ENCODE results near the gene TCEA2. TPM values are rescaled to one million over a fixed set of nuclear protein-coding genes. Genes with fewer than 3 reads are reported as not detected.

The TCEA2 gene
- total and polyA plus RNA-seq, 2 of the 13 experiments (the other 11 are each of a cell fraction or from before 2014, with no cell fraction given): 28.1 to 33.7 TPM

DNA sequence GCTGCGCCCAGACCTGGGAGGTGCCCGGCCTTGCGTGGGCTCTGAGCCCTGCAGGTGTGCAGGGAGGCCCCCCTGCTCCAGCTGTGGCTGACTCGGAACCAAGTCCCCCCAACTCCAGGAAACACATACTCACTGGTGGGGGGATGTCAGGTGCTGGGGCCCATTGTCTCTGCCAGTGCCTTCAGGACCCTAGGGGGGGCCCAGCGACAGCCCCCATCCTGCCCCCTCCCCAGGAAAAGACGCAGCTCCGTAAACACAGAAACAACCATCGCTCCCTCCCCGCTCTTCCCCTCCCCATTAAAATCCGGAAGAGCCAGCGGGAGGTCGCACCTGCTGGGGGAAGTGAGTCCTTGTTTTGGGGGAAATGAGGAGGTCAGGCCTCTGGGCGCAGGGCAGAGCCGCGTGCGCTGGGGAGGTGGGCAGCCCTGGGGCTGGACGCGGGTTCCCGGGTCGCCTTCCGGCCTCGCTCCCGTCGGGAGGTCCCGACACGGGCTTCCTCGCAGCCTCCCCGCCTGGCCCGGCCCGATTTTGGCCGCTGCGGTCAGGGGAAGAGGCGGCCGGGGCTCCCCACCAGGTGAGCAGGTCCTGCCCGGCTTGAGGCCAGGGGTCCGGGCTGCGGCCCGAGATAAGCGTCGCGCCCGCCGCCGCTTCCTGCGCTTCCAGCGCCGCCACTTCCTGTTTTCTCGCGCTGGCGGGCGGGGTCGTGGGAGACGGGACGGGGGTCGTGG is 20.8 kb upstream of the TCEA2 start (continued):
- TF ChIP-seq, protein P1, sequence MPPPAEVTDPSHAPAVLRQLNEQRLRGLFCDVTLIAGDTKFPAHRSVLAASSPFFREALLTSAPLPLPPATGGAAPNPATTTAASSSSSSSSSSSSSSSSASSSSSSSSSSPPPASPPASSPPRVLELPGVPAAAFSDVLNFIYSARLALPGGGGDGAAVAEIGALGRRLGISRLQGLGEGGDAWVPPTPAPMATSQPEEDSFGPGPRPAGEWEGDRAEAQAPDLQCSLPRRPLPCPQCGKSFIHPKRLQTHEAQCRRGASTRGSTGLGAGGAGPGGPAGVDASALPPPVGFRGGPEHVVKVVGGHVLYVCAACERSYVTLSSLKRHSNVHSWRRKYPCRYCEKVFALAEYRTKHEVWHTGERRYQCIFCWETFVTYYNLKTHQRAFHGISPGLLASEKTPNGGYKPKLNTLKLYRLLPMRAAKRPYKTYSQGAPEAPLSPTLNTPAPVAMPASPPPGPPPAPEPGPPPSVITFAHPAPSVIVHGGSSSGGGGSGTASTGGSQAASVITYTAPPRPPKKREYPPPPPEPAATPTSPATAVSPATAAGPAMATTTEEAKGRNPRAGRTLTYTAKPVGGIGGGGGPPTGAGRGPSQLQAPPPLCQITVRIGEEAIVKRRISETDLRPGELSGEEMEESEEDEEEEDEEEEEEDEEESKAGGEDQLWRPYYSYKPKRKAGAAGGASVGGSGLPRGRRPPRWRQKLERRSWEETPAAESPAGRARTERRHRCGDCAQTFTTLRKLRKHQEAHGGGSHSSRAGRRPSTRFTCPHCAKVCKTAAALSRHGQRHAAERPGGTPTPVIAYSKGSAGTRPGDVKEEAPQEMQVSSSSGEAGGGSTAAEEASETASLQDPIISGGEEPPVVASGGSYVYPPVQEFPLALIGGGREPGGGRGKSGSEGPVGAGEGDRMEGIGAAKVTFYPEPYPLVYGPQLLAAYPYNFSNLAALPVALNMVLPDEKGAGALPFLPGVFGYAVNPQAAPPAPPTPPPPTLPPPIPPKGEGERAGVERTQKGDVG (CRISPR knock-in tag; IDR thresholded peaks at IDR 0.05; ENCODE audit: borderline replicate concordance): 0 out of 2 replicates have a peak, but pooled peaks have one; percentile 70
- no peak for TF ChIP-seq PRMT3 (CRISPR knock-in tag; IDR thresholded peaks at IDR 0.05; ENCODE audit: borderline replicate concordance, low read depth)
- peak; percentile 24; the same call in 1 of the 2 replicates for TF ChIP-seq ZNF558 (CRISPR knock-in tag; IDR thresholded peaks at IDR 0.05; ENCODE audit: borderline replicate concordance)
- TF ChIP-seq, protein P2, sequence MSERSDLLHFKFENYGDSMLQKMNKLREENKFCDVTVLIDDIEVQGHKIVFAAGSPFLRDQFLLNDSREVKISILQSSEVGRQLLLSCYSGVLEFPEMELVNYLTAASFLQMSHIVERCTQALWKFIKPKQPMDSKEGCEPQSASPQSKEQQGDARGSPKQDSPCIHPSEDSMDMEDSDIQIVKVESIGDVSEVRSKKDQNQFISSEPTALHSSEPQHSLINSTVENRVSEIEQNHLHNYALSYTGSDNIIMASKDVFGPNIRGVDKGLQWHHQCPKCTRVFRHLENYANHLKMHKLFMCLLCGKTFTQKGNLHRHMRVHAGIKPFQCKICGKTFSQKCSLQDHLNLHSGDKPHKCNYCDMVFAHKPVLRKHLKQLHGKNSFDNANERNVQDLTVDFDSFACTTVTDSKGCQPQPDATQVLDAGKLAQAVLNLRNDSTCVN (CRISPR knock-in tag; IDR thresholded peaks at IDR 0.05; ENCODE audit: borderline replicate concordance): 0 out of 2 replicates have a peak, but pooled peaks have one; percentile 55
- no peak for TF ChIP-seq ADNP (CRISPR knock-in tag; IDR thresholded peaks at IDR 0.05)
- TF ChIP-seq ZKSCAN8 (CRISPR knock-in tag; IDR thresholded peaks at IDR 0.05; ENCODE audit: borderline replicate concordance): no peak
- peak; percentile 99 for TF ChIP-seq AGO1 (IDR thresholded peaks at IDR 0.05; ENCODE audit: low read depth, low read length, poor library complexity, severe bottlenecking)
- TF ChIP-seq EED (CRISPR knock-in tag; IDR thresholded peaks at IDR 0.05): peak; percentile 66; the same call in 1 of the 2 replicates
